ENCODE results near the gene NDFIP1. TPM values are rescaled to one million over a fixed set of nuclear protein-coding genes. Genes with fewer than 3 reads are reported as not detected.
A peak's percentile ranks its signal among the peaks of the same experiment; 100 is the strongest.

The NDFIP1 gene
- total RNA-seq, 1 experiment from 2014 or later = 40.9 TPM

- Histone ChIP-seq H3K4me3 (ENCODE audit: low read depth in 2 of 2, low read length in 2 of 2) (no peak overlapping the region), H3K4me1 (ENCODE audit: control insufficient read depth, insufficient read depth, low read length) (no peaks in the 10 kb centered on the region), H3K27me3 (ENCODE audit: control insufficient read depth, insufficient read depth, low read length) (no peaks in the 10 kb centered on the region), H3K27ac (ENCODE audit: low read length) (no peak overlapping the region), H3K9me3 (ENCODE audit: control insufficient read depth, insufficient read depth, low read depth, low read length) (no peaks in the 10 kb centered on the region), H3K36me3 (ENCODE audit: control insufficient read depth, insufficient read depth, low read length) (no peaks in the 10 kb centered on the region)
- intact Hi-C loops (cut with micrococcal nuclease; ENCODE audit: unreplicated experiment) (loop anchor here (5.0 kb wide), 1 partner anchor 156 kb away; no protein-coding TSS in a partner anchor), in situ Hi-C loops (cut with HindIII; ENCODE audit: low pct_unique_long_range_greater_than_20kb, low sequenced_read_pairs) (no loop called here)
- ATAC-seq = no peak
- POLR2A ChIA-PET = no interaction called here
- CTCF ChIA-PET = interaction anchor here (0.7 kb wide), 1 partner anchor 419 kb away, joined by 3 read pairs; no protein-coding TSS in a partner anchor
- no peak for TF ChIP-seq POLR2AphosphoS5 (IDR thresholded peaks at IDR 0.05; ENCODE audit: low read depth, low read length)
- TF ChIP-seq SIN3A (IDR thresholded peaks at IDR 0.05; ENCODE audit: borderline replicate concordance, insufficient read depth, low read depth, low read length) = no peak
- TF ChIP-seq CTCF (IDR thresholded peaks at IDR 0.05) = no peak
- TF ChIP-seq REST (IDR thresholded peaks at IDR 0.05; ENCODE audit: insufficient read depth in 1 of 2, low read depth in 2 of 2, low read length in 1 of 2) = no peak
- TF ChIP-seq TCF7L2 (IDR thresholded peaks at IDR 0.05; ENCODE audit: low read depth, low read length) = no peak
- no peak for DNase-seq (ENCODE audit: low read depth, low spot score)
- no TSS peak for BruUV-seq (replicated peaks)
Measured at GRCh38 chr5:142166754-142167153, 58.2 kb downstream of the NDFIP1 start.

GRCh38 chr5:142167458-142167857 is 58.9 kb downstream of the NDFIP1 start:
- ChIA-PET CTCF (interaction anchor here (0.5 to 1.4 kb wide), 6 partner anchors 39 to 499 kb away, joined by 3 to 9 read pairs (median 4); no protein-coding TSS in a partner anchor), POLR2A (no interaction called here)
- DNase-seq (ENCODE audit: low read depth, low spot score) (no peak), ATAC-seq (0 out of 2 replicates have a peak, but pooled peaks have one; percentile 42)
- Histone ChIP-seq H3K4me1 (ENCODE audit: control insufficient read depth, insufficient read depth, low read length) (no peaks in the 10 kb centered on the region), H3K27me3 (ENCODE audit: control insufficient read depth, insufficient read depth, low read length) (no peaks in the 10 kb centered on the region), H3K9me3 (ENCODE audit: control insufficient read depth, insufficient read depth, low read depth, low read length) (no peaks in the 10 kb centered on the region), H3K36me3 (ENCODE audit: control insufficient read depth, insufficient read depth, low read length) (no peaks in the 10 kb centered on the region), H3K4me3 (ENCODE audit: low read depth in 2 of 2, low read length in 2 of 2) (no peak overlapping the region), H3K27ac (ENCODE audit: low read length) (no peak overlapping the region)
- BruUV-seq (replicated peaks) = no TSS peak
- intact Hi-C loops (cut with micrococcal nuclease; ENCODE audit: unreplicated experiment) (loop anchor here (5.0 kb wide), 1 partner anchor 155 kb away; no protein-coding TSS in a partner anchor), in situ Hi-C loops (cut with HindIII; ENCODE audit: low pct_unique_long_range_greater_than_20kb, low sequenced_read_pairs) (no loop called here)
- TF ChIP-seq CTCF (IDR thresholded peaks at IDR 0.05) (peak; percentile 62), POLR2AphosphoS5 (IDR thresholded peaks at IDR 0.05; ENCODE audit: low read depth, low read length) (no peak)
